SU-DHL-6 (cell line): Measurements from ENCODE around the gene ALK.

Experiments
- H2AFZ ChIP-seq: fragments of 200-600 bp; sonication (generic); 2 replicates; pipeline ENCODE4 v1.6.1; 2014; ENCODE audit warnings: low read depth, mild to moderate bottlenecking, moderate library complexity, mixed read lengths, antibody characterized with exemption, low read length; ENCODE audit not compliant: severe bottlenecking
- H3F3A ChIP-seq: fragments of 200-600 bp; shearing (Covaris generic); 2 replicates; pipeline ENCODE4 v1.6.0; 2016; ENCODE audit warnings: antibody characterized with exemption, mild to moderate bottlenecking; ENCODE audit not compliant: insufficient read depth
- H3K27ac ChIP-seq: fragments of 200-600 bp; sonication (generic); 2 replicates; pipeline ENCODE4 v1.5.1; 2016; ENCODE audit warnings: low read depth, mild to moderate bottlenecking, low read length, moderate library complexity, mixed read lengths
- H3K27me3 ChIP-seq: fragments of 200-600 bp; sonication (generic), shearing (Covaris generic); 2 replicates; pipeline ENCODE4 v1.6.0; 2014; ENCODE audit warnings: mild to moderate bottlenecking, low read length
- H3K36me3 ChIP-seq: fragments of 200-600 bp; sonication (generic); 2 replicates; pipeline ENCODE4 v1.6.1; 2014; ENCODE audit warnings: mild to moderate bottlenecking, low read length, mixed read lengths
- H3K4me2 ChIP-seq: fragments of 300-600, 200-600 bp; shearing (Covaris generic), sonication (generic); 2 replicates; pipeline ENCODE4 v1.6.0; 2014; ENCODE audit warnings: low read length, low read depth, mild to moderate bottlenecking; ENCODE audit not compliant: poor library complexity, severe bottlenecking
- H3K4me3 ChIP-seq: fragments of 200-600 bp; sonication (generic); 2 replicates; pipeline ENCODE4 v1.5.1; 2014; ENCODE audit warnings: antibody characterized with exemption, low read length, mild to moderate bottlenecking, mixed read lengths; ENCODE audit not compliant: insufficient read depth, poor library complexity, severe bottlenecking
- H3K79me2 ChIP-seq: fragments of 200-600 bp; sonication (generic); 2 replicates; pipeline ENCODE4 v1.6.1; 2014; ENCODE audit warnings: mild to moderate bottlenecking, low read length, moderate library complexity; ENCODE audit not compliant: insufficient read depth
- H3K9ac ChIP-seq: fragments of 200-600 bp; sonication (generic); 2 replicates; pipeline ENCODE4 v1.7.0; 2014; ENCODE audit warnings: mild to moderate bottlenecking, low read length
- H3K9me2 ChIP-seq: fragments of 200-600 bp; sonication (generic); replicated peaks from 2 replicates; pipeline ENCODE4 v1.6.1; 2014; ENCODE audit warnings: low read length; ENCODE audit not compliant: insufficient read depth
- H3K9me3 ChIP-seq: fragments of 200-600 bp; sonication (generic); 2 replicates; pipeline ENCODE4 v1.6.1; 2014; ENCODE audit warnings: low read length, mixed read lengths; ENCODE audit not compliant: insufficient read depth
- H4K20me1 ChIP-seq: fragments of 200-600 bp; sonication (generic); 2 replicates; pipeline ENCODE4 v1.6.1; 2014; ENCODE audit warnings: low read depth, mild to moderate bottlenecking, antibody characterized with exemption, low read length, moderate library complexity, mixed read lengths
- EZH2phosphoT487 ChIP-seq: fragments of 200-600 bp; sonication (generic), shearing (Covaris generic); conservative IDR thresholded peaks from 2 replicates; pipeline ENCODE4 v1.6.1; 2018; ENCODE audit warnings: mild to moderate bottlenecking, antibody characterized with exemption, low read length, moderate library complexity, mixed read lengths
- TF ChIP-seq, protein P1 (sequence below): fragments of 200-600 bp; sonication (generic); IDR thresholded peaks from one replicate; pipeline ENCODE4 v1.5.1; 2017; ENCODE audit warnings: antibody characterized with exemption, mild to moderate bottlenecking, low read length, moderate library complexity; ENCODE audit not compliant: insufficient read depth, poor library complexity, severe bottlenecking

Gene ALK

DNA sequence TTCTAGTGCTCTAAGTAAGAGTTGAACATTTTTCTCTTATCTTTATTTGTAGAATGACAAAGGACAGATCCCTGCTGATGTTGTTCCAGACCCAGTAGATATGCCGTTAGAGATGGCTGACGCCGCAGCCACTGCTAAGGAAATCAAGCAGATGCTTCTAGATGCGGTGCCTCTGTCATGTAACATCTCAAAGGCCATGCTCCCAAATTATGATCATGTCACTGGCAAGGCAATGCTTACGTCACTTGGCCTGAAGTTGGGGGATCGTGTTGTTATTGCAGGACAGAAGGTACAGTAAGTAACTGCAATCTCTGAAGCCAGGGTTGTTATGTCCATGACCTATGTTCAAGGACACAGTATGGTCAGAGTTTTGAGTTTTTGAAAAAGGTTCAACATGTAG is 777.7 kb downstream of the ALK start:
- Histone ChIP-seq H3K9me2 (no peaks in the 10 kb centered on the region), H3K4me2 (no peak overlapping the region), H3K27ac (no peak overlapping the region), H3K36me3 (no peaks in the 10 kb centered on the region), H2AFZ (no peak overlapping the region), H3K9ac (no peak overlapping the region), H4K20me1 (no peaks in the 10 kb centered on the region), H3K27me3 (no peaks in the 10 kb centered on the region), H3K4me3 (no peak overlapping the region), H3K79me2 (no peaks in the 10 kb centered on the region), H3F3A (no peaks in the 10 kb centered on the region; the same call in 1 of the 2 replicates), H3K9me3 (no peaks in the 10 kb centered on the region)
- TF ChIP-seq, protein P1, sequence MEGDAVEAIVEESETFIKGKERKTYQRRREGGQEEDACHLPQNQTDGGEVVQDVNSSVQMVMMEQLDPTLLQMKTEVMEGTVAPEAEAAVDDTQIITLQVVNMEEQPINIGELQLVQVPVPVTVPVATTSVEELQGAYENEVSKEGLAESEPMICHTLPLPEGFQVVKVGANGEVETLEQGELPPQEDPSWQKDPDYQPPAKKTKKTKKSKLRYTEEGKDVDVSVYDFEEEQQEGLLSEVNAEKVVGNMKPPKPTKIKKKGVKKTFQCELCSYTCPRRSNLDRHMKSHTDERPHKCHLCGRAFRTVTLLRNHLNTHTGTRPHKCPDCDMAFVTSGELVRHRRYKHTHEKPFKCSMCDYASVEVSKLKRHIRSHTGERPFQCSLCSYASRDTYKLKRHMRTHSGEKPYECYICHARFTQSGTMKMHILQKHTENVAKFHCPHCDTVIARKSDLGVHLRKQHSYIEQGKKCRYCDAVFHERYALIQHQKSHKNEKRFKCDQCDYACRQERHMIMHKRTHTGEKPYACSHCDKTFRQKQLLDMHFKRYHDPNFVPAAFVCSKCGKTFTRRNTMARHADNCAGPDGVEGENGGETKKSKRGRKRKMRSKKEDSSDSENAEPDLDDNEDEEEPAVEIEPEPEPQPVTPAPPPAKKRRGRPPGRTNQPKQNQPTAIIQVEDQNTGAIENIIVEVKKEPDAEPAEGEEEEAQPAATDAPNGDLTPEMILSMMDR = no peak
- no peak for TF ChIP-seq EZH2phosphoT487
